ENCODE data around the gene REV1. TPM values are rescaled to one million over a fixed set of nuclear protein-coding genes. Genes with fewer than 3 reads are reported as not detected.

REV1 gene
- total RNA-seq, 1 donor from 2014 or later, result 42.8 TPM

GRCh38 chr2:99485411-99485810 is 4.4 kb downstream of the REV1 start:
- DNase-seq, result no peak
- intact Hi-C loops (cut with micrococcal nuclease), result no loop called here
- peak overlapping the region; percentile 30 for H3K27ac ChIP-seq (replicated peaks)

GRCh38 chr2:99484205-99484604 is 5.6 kb downstream of the REV1 start:
- Histone ChIP-seq H3K4me3 (peak overlapping the region; percentile 17), H3K27ac (replicated peaks) (peak overlapping the region; percentile 30), H3K4me1 (peaks cover 96% of the 10 kb centered on the region), H3K27me3 (ENCODE audit: low read depth) (no peaks in the 10 kb centered on the region), H3K36me3 (no peaks in the 10 kb centered on the region), H3K9me3 (replicated peaks) (no peaks in the 10 kb centered on the region)
- no peak for DNase-seq
- intact Hi-C loops (cut with micrococcal nuclease), result no loop called here
- no peak for TF ChIP-seq CTCF (IDR thresholded peaks at IDR 0.05; ENCODE audit: borderline replicate concordance)

More at GRCh38 chr2:99485411-99485810, 4.4 kb downstream of the REV1 start:
- Histone ChIP-seq H3K36me3 (no peaks in the 10 kb centered on the region), H3K9me3 (replicated peaks) (no peaks in the 10 kb centered on the region), H3K4me1 (peaks cover 87% of the 10 kb centered on the region), H3K4me3 (no peak overlapping the region), H3K27me3 (ENCODE audit: low read depth) (no peaks in the 10 kb centered on the region)
- no peak for TF ChIP-seq CTCF (IDR thresholded peaks at IDR 0.05; ENCODE audit: borderline replicate concordance)

GRCh38 chr2:99481941-99482340 is 7.9 kb downstream of the REV1 start:
- no peak for DNase-seq
- no peaks in the 10 kb centered on the region for H3K9me3 ChIP-seq (replicated peaks)
- no peak overlapping the region for H3K4me3 ChIP-seq
- peak overlapping the region; percentile 32 for H3K27ac ChIP-seq (replicated peaks)
- no peak for TF ChIP-seq CTCF (IDR thresholded peaks at IDR 0.05; ENCODE audit: borderline replicate concordance)
- H3K27me3 ChIP-seq (ENCODE audit: low read depth), result no peaks in the 10 kb centered on the region
- H3K36me3 ChIP-seq, result no peaks in the 10 kb centered on the region
- intact Hi-C loops (cut with micrococcal nuclease), result no loop called here
- peaks cover 96% of the 10 kb centered on the region for H3K4me1 ChIP-seq

- Histone ChIP-seq H3K4me3 (no peak overlapping the region), H3K4me1 (peaks cover 96% of the 10 kb centered on the region), H3K27me3 (ENCODE audit: low read depth) (no peaks in the 10 kb centered on the region), H3K36me3 (no peaks in the 10 kb centered on the region), H3K27ac (replicated peaks) (peak overlapping the region; percentile 32), H3K9me3 (replicated peaks) (no peaks in the 10 kb centered on the region)
- DNase-seq, result no peak
- intact Hi-C loops (cut with micrococcal nuclease), result no loop called here
- no peak for TF ChIP-seq CTCF (IDR thresholded peaks at IDR 0.05; ENCODE audit: borderline replicate concordance)
These were observed 8.3 kb downstream of the REV1 start for GRCh38 chr2:99481527-99481926.

GRCh38 chr2:99480390-99480789 is 9.4 kb downstream of the REV1 start:
- TF ChIP-seq CTCF (IDR thresholded peaks at IDR 0.05; ENCODE audit: borderline replicate concordance), result no peak
- Histone ChIP-seq H3K4me1 (peaks cover 98% of the 10 kb centered on the region), H3K4me3 (no peak overlapping the region), H3K27me3 (ENCODE audit: low read depth) (no peaks in the 10 kb centered on the region), H3K36me3 (no peaks in the 10 kb centered on the region), H3K27ac (replicated peaks) (peak overlapping the region; percentile 24), H3K9me3 (replicated peaks) (no peaks in the 10 kb centered on the region)
- DNase-seq, result no peak
- intact Hi-C loops (cut with micrococcal nuclease), result no loop called here

All from left ventricle myocardium inferior (tissue), 1 donor.